Measurements from ENCODE around the gene POFUT2.

DNA sequence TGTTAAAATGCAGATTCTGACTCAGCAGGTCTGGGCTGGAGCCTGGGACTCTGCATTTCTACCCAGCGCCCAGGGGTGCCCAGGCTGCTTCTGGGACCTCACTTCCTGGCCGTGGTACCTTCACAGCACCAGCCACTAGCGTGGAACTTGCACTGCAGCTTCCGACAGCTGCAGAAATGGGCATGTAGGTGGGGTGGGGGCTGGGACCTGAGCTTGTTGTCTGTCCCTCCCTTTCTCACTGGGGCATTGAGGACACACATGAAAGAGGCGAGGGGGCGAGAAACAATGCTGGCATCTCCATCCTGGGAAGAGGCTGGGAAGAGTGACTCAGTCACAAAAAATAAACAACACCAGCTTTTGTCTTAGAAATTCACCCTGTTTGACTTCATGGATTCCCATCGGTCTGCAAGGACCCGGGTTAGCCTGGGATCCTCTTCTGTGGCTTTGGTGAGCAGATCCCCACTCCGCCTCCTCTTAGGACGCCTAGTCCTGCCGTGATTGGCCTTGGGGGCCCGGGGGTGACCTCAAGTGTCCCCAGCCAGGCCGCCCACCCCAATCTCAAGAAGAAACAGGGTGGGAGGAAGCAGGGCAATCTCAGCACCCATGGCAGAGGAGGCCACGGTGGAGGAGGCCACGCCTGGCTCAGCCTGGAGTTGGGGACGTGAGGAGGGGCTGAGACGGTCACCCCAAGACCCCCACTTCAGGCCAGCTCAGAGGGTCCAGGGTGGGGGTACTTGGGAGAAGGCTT, 29.9 kb upstream of the POFUT2 start:
- no peak for TF ChIP-seq SPI1 (IDR thresholded peaks at IDR 0.05; ENCODE audit: borderline replicate concordance, low read depth)
- TF ChIP-seq, protein P1, sequence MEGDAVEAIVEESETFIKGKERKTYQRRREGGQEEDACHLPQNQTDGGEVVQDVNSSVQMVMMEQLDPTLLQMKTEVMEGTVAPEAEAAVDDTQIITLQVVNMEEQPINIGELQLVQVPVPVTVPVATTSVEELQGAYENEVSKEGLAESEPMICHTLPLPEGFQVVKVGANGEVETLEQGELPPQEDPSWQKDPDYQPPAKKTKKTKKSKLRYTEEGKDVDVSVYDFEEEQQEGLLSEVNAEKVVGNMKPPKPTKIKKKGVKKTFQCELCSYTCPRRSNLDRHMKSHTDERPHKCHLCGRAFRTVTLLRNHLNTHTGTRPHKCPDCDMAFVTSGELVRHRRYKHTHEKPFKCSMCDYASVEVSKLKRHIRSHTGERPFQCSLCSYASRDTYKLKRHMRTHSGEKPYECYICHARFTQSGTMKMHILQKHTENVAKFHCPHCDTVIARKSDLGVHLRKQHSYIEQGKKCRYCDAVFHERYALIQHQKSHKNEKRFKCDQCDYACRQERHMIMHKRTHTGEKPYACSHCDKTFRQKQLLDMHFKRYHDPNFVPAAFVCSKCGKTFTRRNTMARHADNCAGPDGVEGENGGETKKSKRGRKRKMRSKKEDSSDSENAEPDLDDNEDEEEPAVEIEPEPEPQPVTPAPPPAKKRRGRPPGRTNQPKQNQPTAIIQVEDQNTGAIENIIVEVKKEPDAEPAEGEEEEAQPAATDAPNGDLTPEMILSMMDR (IDR thresholded peaks at IDR 0.05; ENCODE audit: insufficient read depth, low read length) = no peak
